Measurements from ENCODE around the gene ATP2A2. TPM values are rescaled to one million over a fixed set of nuclear protein-coding genes. Genes with fewer than 3 reads are reported as not detected.

Gene ATP2A2
- polyA plus RNA-seq, 1 experiment: 267 TPM

GRCh38 chr12:110370732-110371231 is 89.7 kb downstream of the ATP2A2 start:
- Histone ChIP-seq H3K27me3 (ENCODE audit: control insufficient read depth, insufficient read depth, low read length) (no peaks in the 10 kb centered on the region), H3K36me3 (ENCODE audit: control insufficient read depth, insufficient read depth, low read length) (peaks cover 13% of the 10 kb centered on the region), H3K4me3 (ENCODE audit: low read depth, low read length) (no peak overlapping the region)
- CTCF ChIA-PET: interaction anchor here (1.2 kb wide), 1 partner anchor 13 kb away, joined by 4 read pairs; no protein-coding TSS in a partner anchor
- TF ChIP-seq, protein P1, sequence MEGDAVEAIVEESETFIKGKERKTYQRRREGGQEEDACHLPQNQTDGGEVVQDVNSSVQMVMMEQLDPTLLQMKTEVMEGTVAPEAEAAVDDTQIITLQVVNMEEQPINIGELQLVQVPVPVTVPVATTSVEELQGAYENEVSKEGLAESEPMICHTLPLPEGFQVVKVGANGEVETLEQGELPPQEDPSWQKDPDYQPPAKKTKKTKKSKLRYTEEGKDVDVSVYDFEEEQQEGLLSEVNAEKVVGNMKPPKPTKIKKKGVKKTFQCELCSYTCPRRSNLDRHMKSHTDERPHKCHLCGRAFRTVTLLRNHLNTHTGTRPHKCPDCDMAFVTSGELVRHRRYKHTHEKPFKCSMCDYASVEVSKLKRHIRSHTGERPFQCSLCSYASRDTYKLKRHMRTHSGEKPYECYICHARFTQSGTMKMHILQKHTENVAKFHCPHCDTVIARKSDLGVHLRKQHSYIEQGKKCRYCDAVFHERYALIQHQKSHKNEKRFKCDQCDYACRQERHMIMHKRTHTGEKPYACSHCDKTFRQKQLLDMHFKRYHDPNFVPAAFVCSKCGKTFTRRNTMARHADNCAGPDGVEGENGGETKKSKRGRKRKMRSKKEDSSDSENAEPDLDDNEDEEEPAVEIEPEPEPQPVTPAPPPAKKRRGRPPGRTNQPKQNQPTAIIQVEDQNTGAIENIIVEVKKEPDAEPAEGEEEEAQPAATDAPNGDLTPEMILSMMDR (IDR thresholded peaks at IDR 0.05; ENCODE audit: insufficient read depth, low read depth, low read length): no peak
- no peak for DNase-seq (ENCODE audit: low read depth)
- POLR2A ChIA-PET: no interaction called here

DNA sequence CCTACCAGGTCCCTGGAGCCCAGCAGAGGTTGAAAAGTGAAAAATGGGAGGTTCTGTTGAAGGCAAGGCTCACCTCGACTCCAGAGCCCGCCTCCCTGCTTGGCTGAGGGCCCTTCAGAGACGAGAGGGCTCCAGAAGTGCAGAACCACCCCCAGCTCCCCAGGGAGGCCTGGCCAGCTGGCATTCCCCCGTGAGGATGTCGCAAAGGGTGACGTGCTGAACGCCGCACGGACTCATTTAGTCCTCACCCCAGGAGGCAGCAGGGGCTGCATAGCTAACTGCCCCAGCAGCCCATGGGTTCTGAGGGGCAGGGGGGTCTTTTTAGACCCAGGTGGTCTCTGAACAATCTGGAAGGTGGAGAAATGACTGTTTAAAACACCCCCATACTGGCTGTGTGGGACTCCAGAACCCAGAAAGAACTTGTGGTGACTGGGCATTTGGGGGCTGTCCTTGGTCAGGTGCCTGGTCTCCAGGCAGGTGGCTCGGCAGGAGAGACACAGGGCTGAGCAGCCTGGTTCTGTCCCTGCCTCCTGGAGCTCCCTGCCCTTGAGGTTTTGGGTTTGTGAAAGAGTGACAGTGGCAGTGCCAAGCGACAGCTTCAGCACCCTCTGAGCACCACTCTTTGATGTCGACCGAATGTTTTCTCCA is 90.5 kb downstream of the ATP2A2 start:
- peaks cover 13% of the 10 kb centered on the region for H3K36me3 ChIP-seq (ENCODE audit: control insufficient read depth, insufficient read depth, low read length)
- CTCF ChIA-PET: interaction anchor here (1.2 kb wide), 1 partner anchor 13 kb away, joined by 4 read pairs; no protein-coding TSS in a partner anchor
- TF ChIP-seq, protein P1 (IDR thresholded peaks at IDR 0.05; ENCODE audit: insufficient read depth, low read depth, low read length): no peak
- POLR2A ChIA-PET: no interaction called here
- no peaks in the 10 kb centered on the region for H3K27me3 ChIP-seq (ENCODE audit: control insufficient read depth, insufficient read depth, low read length)
- H3K4me3 ChIP-seq (ENCODE audit: low read depth, low read length): no peak overlapping the region
- DNase-seq (ENCODE audit: low read depth): no peak

DNA sequence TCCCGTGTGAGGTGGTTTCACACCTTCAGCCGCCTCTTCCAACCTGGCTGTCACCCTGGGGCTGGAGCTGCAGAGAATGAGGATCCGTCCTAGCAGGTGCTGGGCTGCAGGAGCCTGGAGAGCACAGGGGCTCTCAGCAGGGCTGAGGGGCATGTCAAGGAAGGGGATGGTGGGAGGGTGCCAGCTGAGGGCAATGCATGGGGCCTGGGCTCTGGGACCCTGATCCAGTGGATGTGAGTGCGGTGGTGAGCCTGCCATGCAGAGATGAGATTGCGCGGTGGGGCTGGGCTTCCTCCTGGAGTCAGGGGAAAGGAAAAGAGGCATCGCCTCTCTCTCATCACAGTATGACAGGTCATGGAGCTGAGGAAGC is 91.0 kb downstream of the ATP2A2 start:
- ChIA-PET CTCF (interaction anchor here (4.6 kb wide), 1 partner anchor 14 kb away, joined by 15 read pairs; no protein-coding TSS in a partner anchor), POLR2A (no interaction called here)
- no peak for DNase-seq (ENCODE audit: low read depth)
- Histone ChIP-seq H3K36me3 (ENCODE audit: control insufficient read depth, insufficient read depth, low read length) (peaks cover 13% of the 10 kb centered on the region), H3K4me3 (ENCODE audit: low read depth, low read length) (no peak overlapping the region), H3K27me3 (ENCODE audit: control insufficient read depth, insufficient read depth, low read length) (no peaks in the 10 kb centered on the region)
- TF ChIP-seq, protein P1 (IDR thresholded peaks at IDR 0.05; ENCODE audit: insufficient read depth, low read depth, low read length): no peak

- CTCF ChIA-PET: interaction anchor here (0.6 to 4.6 kb wide), 4 partner anchors 9 to 20 kb away, joined by 3 to 15 read pairs (median 4); no protein-coding TSS in a partner anchor
- Histone ChIP-seq H3K4me3 (ENCODE audit: low read depth, low read length) (no peak overlapping the region), H3K27me3 (ENCODE audit: control insufficient read depth, insufficient read depth, low read length) (no peaks in the 10 kb centered on the region), H3K36me3 (ENCODE audit: control insufficient read depth, insufficient read depth, low read length) (peaks cover 17% of the 10 kb centered on the region)
- DNase-seq (ENCODE audit: low read depth): no peak
- TF ChIP-seq, protein P1 (IDR thresholded peaks at IDR 0.05; ENCODE audit: insufficient read depth, low read depth, low read length): no peak
- POLR2A ChIA-PET: no interaction called here
Measured at GRCh38 chr12:110373025-110373424, 92.0 kb downstream of the ATP2A2 start.

DNA sequence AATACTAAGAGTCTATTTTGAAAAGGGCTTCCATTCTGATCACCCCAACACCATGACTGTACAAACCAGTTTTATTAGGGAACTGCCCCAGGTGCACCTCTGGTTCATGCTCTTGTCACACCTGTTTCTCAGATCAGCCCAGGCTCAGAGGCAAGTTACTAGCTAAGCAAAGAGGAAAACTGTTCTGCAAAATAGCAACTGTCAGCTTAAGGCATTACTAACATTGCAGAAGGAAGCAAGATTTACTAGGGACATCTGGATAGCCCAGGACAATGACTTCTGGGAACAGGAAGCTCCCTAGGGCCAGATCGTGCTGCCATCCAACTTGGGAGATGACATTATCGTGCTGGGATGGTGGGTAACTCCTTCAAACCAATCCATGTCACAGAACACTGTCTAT is 92.4 kb downstream of the ATP2A2 start:
- CTCF ChIA-PET: interaction anchor here (0.6 to 4.6 kb wide), 4 partner anchors 10 to 20 kb away, joined by 3 to 15 read pairs (median 4); no protein-coding TSS in a partner anchor
- TF ChIP-seq, protein P1 (IDR thresholded peaks at IDR 0.05; ENCODE audit: insufficient read depth, low read depth, low read length): no peak
- POLR2A ChIA-PET: no interaction called here
- no peaks in the 10 kb centered on the region for H3K27me3 ChIP-seq (ENCODE audit: control insufficient read depth, insufficient read depth, low read length)
- H3K36me3 ChIP-seq (ENCODE audit: control insufficient read depth, insufficient read depth, low read length): peaks cover 17% of the 10 kb centered on the region
- no peak for DNase-seq (ENCODE audit: low read depth)
- no peak overlapping the region for H3K4me3 ChIP-seq (ENCODE audit: low read depth, low read length)

Data from BJ (cell line).